H1 (cell line): Measurements from ENCODE around the gene EPHA1.

Source experiments
- BACH1 ChIP-seq: IDR thresholded peaks from 2 replicates; pipeline ENCODE4 v1.6.1; 2012; ENCODE audit warnings: low read length, improper control_type of control experiment
- TAF1 ChIP-seq: IDR thresholded peaks from 2 replicates; pipeline ENCODE4 v1.6.1; 2011; ENCODE audit warnings: mild to moderate bottlenecking, low read depth, low read length
- TF ChIP-seq, protein P1 (sequence below), 3 experiments: IDR thresholded peaks; 1 replicate in 2 of 3; 2 replicates in 1 of 3; pipeline versions ENCODE4 v1.5.1 to v1.6.1; 2011; ENCODE audit warnings: low read length in 3 of 3, mild to moderate bottlenecking in 3 of 3, inconsistent platforms in 2 of 3, low read depth in 1 of 3, moderate library complexity in 1 of 3; ENCODE audit not compliant: insufficient read depth in 1 of 3; ENCODE audit errors: control extremely low read depth in 1 of 3

DNA sequence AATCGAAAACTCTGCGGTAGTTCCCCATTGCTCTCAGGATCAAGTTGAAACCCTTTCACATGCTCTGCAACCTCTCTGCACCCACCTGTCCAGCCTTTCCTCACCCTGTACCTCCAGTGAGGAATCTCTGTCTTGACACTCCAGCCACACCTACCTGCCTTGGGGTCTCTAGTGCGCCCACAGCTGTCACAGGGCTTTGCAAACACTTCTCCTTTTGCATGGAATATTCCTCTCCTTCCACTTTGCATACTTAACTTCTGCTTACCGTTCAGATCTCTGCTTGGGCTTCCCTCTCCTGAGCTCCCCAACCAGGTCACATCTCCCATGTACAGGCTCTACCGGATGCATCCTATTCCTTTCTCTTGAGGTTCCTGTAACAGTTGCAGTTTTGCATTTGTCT lies 34.1 kb downstream of the EPHA1 start:
- TF ChIP-seq BACH1 (no peak), TAF1 (no peak)
- TF ChIP-seq, protein P1, sequence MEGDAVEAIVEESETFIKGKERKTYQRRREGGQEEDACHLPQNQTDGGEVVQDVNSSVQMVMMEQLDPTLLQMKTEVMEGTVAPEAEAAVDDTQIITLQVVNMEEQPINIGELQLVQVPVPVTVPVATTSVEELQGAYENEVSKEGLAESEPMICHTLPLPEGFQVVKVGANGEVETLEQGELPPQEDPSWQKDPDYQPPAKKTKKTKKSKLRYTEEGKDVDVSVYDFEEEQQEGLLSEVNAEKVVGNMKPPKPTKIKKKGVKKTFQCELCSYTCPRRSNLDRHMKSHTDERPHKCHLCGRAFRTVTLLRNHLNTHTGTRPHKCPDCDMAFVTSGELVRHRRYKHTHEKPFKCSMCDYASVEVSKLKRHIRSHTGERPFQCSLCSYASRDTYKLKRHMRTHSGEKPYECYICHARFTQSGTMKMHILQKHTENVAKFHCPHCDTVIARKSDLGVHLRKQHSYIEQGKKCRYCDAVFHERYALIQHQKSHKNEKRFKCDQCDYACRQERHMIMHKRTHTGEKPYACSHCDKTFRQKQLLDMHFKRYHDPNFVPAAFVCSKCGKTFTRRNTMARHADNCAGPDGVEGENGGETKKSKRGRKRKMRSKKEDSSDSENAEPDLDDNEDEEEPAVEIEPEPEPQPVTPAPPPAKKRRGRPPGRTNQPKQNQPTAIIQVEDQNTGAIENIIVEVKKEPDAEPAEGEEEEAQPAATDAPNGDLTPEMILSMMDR (IDR thresholded peaks at IDR 0.05; ENCODE audit: control extremely low read depth in 1 of 3, insufficient read depth in 1 of 3, low read depth in 1 of 3, low read length in 3 of 3), result no peak
